Measurements from ENCODE around the gene LDLRAD3.

The LDLRAD3 gene

DNA sequence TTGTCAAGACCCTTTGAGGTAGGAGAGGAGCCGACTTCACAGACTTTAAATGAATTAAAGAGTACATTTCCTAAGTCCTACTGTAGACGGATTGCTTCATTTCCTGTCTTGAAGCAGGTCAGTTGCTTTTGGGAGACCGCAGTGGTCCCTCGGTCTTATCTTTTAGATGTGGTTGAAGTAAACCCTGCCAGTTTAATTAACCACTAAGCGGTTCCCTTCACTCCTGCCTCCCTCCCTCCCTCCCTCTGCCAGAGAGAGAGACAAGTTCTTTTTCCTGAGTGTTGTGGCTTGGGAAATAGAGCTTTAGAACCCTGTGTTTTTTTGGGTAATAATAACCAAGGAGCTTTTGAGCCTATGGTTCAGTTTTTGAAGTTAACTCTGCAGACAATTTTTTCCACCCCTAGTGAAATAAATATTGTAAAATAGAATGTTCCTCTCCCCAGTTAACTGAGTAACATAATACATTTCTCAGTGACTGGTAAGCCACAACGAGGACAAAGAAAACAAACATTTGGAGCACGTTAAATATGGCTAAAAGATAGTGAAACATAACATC is 147.5 kb downstream of the LDLRAD3 start:
- TF ChIP-seq, protein P1, sequence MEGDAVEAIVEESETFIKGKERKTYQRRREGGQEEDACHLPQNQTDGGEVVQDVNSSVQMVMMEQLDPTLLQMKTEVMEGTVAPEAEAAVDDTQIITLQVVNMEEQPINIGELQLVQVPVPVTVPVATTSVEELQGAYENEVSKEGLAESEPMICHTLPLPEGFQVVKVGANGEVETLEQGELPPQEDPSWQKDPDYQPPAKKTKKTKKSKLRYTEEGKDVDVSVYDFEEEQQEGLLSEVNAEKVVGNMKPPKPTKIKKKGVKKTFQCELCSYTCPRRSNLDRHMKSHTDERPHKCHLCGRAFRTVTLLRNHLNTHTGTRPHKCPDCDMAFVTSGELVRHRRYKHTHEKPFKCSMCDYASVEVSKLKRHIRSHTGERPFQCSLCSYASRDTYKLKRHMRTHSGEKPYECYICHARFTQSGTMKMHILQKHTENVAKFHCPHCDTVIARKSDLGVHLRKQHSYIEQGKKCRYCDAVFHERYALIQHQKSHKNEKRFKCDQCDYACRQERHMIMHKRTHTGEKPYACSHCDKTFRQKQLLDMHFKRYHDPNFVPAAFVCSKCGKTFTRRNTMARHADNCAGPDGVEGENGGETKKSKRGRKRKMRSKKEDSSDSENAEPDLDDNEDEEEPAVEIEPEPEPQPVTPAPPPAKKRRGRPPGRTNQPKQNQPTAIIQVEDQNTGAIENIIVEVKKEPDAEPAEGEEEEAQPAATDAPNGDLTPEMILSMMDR (IDR thresholded peaks at IDR 0.05; ENCODE audit: low read depth, low read length) = no peak
- DNase-seq (ENCODE audit: extremely low read depth, low read depth) = no peak

DNA sequence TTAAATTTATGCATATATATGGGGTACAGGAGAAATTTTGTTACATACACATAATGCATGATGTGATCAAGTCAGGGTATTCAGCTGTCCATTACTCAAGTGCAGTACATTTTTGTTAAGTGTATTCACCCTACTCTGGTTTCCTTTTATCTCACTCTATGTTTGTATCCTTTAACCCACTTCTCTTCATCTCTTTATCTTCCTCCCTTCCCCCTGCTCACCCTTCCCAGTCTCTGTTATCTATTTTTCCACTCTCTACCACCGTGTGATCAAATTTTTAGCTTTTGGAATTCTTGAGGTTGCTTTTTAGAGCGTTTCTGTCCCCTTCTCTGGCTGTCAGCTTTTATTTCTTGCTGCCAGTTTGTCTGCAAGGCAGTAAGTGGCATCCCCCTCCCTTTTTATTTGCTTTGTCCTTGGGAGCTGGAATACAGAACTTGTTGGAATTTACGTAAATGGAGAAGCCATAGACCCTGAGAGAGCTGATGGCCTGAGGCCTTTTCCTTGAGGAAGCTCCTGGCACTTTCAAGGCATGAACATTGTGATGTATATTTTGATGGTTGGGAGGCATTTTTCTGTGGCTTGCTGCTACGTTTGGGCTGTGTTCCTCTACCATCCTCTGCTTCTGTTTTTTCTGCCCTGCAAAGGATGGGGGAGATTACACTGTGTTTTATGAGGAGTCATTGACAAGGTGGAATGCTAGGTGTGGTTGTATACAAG is 148.6 kb downstream of the LDLRAD3 start:
- DNase-seq (ENCODE audit: extremely low read depth, low read depth) = no peak
- TF ChIP-seq, protein P1 (IDR thresholded peaks at IDR 0.05; ENCODE audit: low read depth, low read length) = no peak

DNA sequence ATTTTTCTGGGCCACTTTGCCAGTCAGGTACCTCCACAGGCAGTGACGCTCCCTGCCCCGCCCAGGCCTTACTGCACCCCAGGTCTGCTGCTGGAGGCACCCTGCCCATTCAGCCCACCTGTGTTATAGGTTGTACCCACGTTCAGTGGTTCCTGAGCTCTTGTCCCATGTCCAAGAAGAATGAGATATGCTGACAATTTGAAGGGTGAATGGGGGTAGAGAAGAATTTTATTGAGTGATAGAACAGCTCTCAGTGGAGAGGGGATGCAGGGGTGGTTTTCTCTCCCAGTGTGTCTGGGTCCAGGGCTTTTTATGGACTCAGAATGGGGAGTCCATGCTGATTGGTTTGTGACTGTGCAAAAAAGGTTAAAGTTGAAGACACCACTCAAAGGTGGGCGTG is 149.7 kb downstream of the LDLRAD3 start:
- DNase-seq (ENCODE audit: extremely low read depth, low read depth) = no peak
- TF ChIP-seq, protein P1 (IDR thresholded peaks at IDR 0.05; ENCODE audit: low read depth, low read length) = no peak

DNA sequence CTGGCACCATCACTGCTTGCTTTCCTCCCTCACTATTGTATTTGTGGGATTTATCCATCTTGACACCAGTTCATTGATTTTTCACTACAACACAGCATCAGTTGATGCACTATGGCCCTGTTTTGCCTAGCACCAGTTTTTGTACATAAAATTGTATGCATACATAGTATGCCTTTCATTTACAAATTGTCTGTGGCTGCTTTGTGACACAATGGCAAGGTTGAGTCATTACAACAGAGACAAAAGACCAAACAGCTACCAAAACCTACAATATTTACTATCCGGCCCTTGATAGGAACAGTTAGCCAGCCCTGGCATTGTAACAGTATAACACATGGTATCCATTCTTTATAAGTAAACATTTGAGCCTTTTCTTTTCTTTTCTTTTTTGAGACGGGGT is 150.3 kb downstream of the LDLRAD3 start:
- TF ChIP-seq, protein P1 (IDR thresholded peaks at IDR 0.05; ENCODE audit: low read depth, low read length) = no peak

DNA sequence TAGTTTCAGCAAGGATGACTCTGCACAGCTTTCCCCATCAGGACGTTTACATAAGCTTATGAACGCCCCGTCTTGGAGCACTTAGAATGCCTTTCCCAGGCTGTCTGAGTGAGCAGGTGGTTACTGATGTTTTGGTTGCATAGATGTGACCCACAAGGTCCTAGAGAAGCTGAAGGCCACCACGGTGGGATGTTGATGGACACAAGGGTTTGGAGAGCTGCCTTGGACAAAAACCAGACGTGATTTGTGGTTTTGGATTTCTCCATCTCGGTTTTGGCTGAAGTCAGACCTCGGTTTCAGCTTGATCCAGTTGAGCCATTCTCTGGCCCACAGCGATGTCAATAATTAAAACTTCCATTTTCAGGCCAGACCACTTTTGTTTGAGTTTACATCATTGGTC is 151.9 kb downstream of the LDLRAD3 start:
- TF ChIP-seq, protein P1 (IDR thresholded peaks at IDR 0.05; ENCODE audit: low read depth, low read length) = no peak
- no peak for DNase-seq (ENCODE audit: extremely low read depth, low read depth)

More for the DNA sequence above, 150.3 kb downstream of the LDLRAD3 start:
- no peak for DNase-seq (ENCODE audit: extremely low read depth, low read depth)

DNA sequence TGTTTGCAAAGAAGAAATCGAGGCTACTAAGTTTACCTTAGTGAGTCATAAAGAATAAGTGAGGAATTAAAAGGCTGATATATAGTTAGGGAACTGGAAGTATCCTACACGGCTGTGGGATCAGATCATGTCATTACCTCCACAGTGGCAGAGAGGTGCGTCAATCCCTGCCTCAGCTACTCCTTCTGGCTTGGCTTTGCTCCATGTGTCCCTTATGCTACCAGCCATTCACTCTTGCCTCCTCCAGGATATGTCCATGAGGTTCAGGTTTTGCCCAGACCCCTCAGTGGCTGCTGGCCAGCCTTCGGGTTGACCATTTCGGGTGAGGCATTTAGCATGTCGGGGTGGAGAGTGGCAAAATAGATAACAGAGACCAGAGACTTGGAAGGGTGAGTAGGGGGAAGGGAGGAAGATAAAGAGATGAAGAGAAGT is 153.4 kb downstream of the LDLRAD3 start:
- no peak for DNase-seq (ENCODE audit: extremely low read depth, low read depth)
- TF ChIP-seq, protein P1 (IDR thresholded peaks at IDR 0.05; ENCODE audit: low read depth, low read length) = no peak

DNA sequence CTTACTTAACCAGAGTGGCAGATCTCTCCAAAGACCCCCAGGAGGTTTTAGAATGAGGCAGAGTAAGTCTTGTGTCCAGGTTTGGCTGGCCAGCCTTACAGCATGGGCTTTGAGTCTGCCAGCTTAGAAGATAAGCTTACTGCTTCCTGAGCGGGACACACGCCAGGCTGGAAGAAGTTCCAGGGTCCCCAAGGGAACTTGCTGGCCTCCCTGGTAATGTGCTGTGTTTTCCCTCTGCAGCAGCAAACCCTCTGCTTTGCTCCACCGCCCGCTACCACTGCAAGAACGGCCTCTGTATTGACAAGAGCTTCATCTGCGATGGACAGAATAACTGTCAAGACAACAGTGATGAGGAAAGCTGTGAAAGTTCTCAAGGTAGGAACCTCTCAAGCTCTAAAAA is 154.2 kb downstream of the LDLRAD3 start:
- TF ChIP-seq, protein P1 (IDR thresholded peaks at IDR 0.05; ENCODE audit: low read depth, low read length) = no peak
- DNase-seq (ENCODE audit: extremely low read depth, low read depth) = no peak
